ENCODE results near the gene SERPINA4. TPM values are rescaled to one million over a fixed set of nuclear protein-coding genes. Genes with fewer than 3 reads are reported as not detected.

SERPINA4 gene
- total RNA-seq, 1 donor from 2014 or later = not detected

- no peak for DNase-seq
- H3K27me3 ChIP-seq (ENCODE audit: low read depth) = peaks cover 35% of the 10 kb centered on the region
- intact Hi-C loops (cut with micrococcal nuclease) = no loop called here
- H3K4me3 ChIP-seq = no peak overlapping the region
- no peak overlapping the region for H3K27ac ChIP-seq (replicated peaks)
- peaks cover 16% of the 10 kb centered on the region for H3K9me3 ChIP-seq (replicated peaks)
- TF ChIP-seq CTCF (IDR thresholded peaks at IDR 0.05; ENCODE audit: borderline replicate concordance) = no peak
- no peaks in the 10 kb centered on the region for H3K4me1 ChIP-seq
- no peaks in the 10 kb centered on the region for H3K36me3 ChIP-seq
Observed at GRCh38 chr14:94558842-94559241, 2.4 kb upstream of the SERPINA4 start.

- Histone ChIP-seq H3K36me3 (no peaks in the 10 kb centered on the region), H3K9me3 (replicated peaks) (peaks cover 7% of the 10 kb centered on the region), H3K4me3 (no peak overlapping the region), H3K27ac (replicated peaks) (no peak overlapping the region), H3K4me1 (no peaks in the 10 kb centered on the region), H3K27me3 (ENCODE audit: low read depth) (peaks cover 35% of the 10 kb centered on the region)
- no peak for TF ChIP-seq CTCF (IDR thresholded peaks at IDR 0.05; ENCODE audit: borderline replicate concordance)
- DNase-seq = no peak
- intact Hi-C loops (cut with micrococcal nuclease) = no loop called here
Observed at GRCh38 chr14:94559638-94560290, 1.5 kb upstream of the SERPINA4 start.

- Histone ChIP-seq H3K4me3 (no peak overlapping the region), H3K27ac (replicated peaks) (no peak overlapping the region), H3K27me3 (ENCODE audit: low read depth) (peaks cover 35% of the 10 kb centered on the region), H3K4me1 (no peaks in the 10 kb centered on the region), H3K36me3 (no peaks in the 10 kb centered on the region), H3K9me3 (replicated peaks) (peaks cover 1% of the 10 kb centered on the region)
- DNase-seq = no peak
- intact Hi-C loops (cut with micrococcal nuclease) = no loop called here
- TF ChIP-seq CTCF (IDR thresholded peaks at IDR 0.05; ENCODE audit: borderline replicate concordance) = no peak
Observed at GRCh38 chr14:94560291-94560665, 964 bp upstream of the SERPINA4 start.

GRCh38 chr14:94561656-94562010 lies 391 bp downstream of the SERPINA4 start:
- Histone ChIP-seq H3K9me3 (replicated peaks) (no peaks in the 10 kb centered on the region), H3K27ac (replicated peaks) (no peak overlapping the region), H3K4me3 (no peak overlapping the region), H3K27me3 (ENCODE audit: low read depth) (peaks cover 30% of the 10 kb centered on the region), H3K4me1 (no peaks in the 10 kb centered on the region), H3K36me3 (no peaks in the 10 kb centered on the region)
- TF ChIP-seq CTCF (IDR thresholded peaks at IDR 0.05; ENCODE audit: borderline replicate concordance) = no peak
- intact Hi-C loops (cut with micrococcal nuclease) = no loop called here
- DNase-seq = no peak

- no peak for TF ChIP-seq CTCF (IDR thresholded peaks at IDR 0.05; ENCODE audit: borderline replicate concordance)
- Histone ChIP-seq H3K27me3 (ENCODE audit: low read depth) (peaks cover 26% of the 10 kb centered on the region), H3K4me3 (no peak overlapping the region), H3K36me3 (no peaks in the 10 kb centered on the region), H3K9me3 (replicated peaks) (no peaks in the 10 kb centered on the region), H3K4me1 (no peaks in the 10 kb centered on the region), H3K27ac (replicated peaks) (no peak overlapping the region)
- DNase-seq = no peak
- intact Hi-C loops (cut with micrococcal nuclease) = no loop called here
Observed at GRCh38 chr14:94562022-94562421, 780 bp downstream of the SERPINA4 start.

Data from left ventricle myocardium inferior (tissue), 1 donor.